Right lobe of liver (tissue), 4 donors: ENCODE results near the gene RASL10A.

Experiments
- POLR2A ChIP-seq: fragments of 450-650 bp; IDR thresholded peaks from one replicate; pipeline ENCODE4 v1.6.1; 2017; ENCODE audit warnings: antibody characterized with exemption, mild to moderate bottlenecking
- TF ChIP-seq, protein P1 (sequence below), 4 donors: fragments of 200-600 bp in 3 of 4; fragments of 450-650 bp in 1 of 4; IDR thresholded peaks; one replicate each; pipeline versions ENCODE4 v1.5.1 to v1.8.0; 2016 to 2022; ENCODE audit warnings: antibody characterized with exemption in 4 of 4, mild to moderate bottlenecking in 2 of 4
- donor health status: DM: no; HTN: no; CAD: no.
- donor health status: DM: no; HTN: no; CAD: no.
- donor health status: DM: no; HTN: yes; CAD: no.

DNA sequence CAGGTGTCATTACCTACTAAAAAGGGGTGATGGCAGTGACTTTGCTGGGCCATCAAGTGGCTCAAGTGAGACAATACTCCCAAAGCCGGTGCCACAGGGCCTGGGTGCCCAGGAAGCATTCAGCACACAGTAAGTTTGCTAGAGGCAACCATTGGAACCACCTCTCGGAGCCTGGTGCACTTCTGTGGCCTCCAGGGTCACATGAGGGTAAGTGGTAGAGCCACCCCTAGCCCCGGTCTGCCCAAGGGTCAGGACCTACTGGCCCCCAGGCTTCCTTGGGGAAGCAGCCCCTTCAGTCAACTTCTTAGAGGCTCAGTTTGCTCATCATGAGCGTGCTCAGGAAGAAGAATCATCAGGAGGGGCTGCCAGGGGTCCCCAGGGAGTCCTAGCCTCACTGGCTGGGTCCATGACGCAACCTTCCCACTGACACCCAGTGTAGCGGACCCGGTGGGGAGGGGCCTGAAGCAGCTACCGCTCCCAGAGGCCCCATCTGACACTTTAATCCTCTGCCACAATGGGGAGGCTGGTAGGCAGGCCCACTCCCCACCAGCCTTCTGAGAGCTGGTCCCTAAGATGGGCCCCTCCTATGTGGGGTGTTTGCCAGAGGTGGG, 17.5 kb upstream of the RASL10A start:
- TF ChIP-seq POLR2A = no peak
- TF ChIP-seq, protein P1, sequence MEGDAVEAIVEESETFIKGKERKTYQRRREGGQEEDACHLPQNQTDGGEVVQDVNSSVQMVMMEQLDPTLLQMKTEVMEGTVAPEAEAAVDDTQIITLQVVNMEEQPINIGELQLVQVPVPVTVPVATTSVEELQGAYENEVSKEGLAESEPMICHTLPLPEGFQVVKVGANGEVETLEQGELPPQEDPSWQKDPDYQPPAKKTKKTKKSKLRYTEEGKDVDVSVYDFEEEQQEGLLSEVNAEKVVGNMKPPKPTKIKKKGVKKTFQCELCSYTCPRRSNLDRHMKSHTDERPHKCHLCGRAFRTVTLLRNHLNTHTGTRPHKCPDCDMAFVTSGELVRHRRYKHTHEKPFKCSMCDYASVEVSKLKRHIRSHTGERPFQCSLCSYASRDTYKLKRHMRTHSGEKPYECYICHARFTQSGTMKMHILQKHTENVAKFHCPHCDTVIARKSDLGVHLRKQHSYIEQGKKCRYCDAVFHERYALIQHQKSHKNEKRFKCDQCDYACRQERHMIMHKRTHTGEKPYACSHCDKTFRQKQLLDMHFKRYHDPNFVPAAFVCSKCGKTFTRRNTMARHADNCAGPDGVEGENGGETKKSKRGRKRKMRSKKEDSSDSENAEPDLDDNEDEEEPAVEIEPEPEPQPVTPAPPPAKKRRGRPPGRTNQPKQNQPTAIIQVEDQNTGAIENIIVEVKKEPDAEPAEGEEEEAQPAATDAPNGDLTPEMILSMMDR (IDR thresholded peaks at IDR 0.05) = no peak
